HUDEP-2 (cell line): ENCODE results near the gene SRGAP2C.
"Not testable (repeated sequence)": the region's sequence is repeated elsewhere in the genome, so short reads cannot be mapped to it uniquely, and the experiment has no call there.

Source experiments
- DNase-seq, 76 experiments: peaks; one replicate each; lab custom pipeline; 2025; ENCODE audit not compliant: unreplicated experiment in 76 of 76; lab: John Stamatoyannopoulos, UW

SRGAP2C gene

GRCh38 chr1:121226295-121226904 lies 41.6 kb downstream of the SRGAP2C start:
- not testable (repeated sequence) for DNase-seq

GRCh38 chr1:121226925-121227324 lies 42.1 kb downstream of the SRGAP2C start:
- not testable (repeated sequence) for DNase-seq

GRCh38 chr1:121227544-121228330 lies 43.0 kb downstream of the SRGAP2C start:
- DNase-seq = not testable (repeated sequence)

GRCh38 chr1:121230636-121231035 lies 45.9 kb downstream of the SRGAP2C start:
- DNase-seq = not testable (repeated sequence)

GRCh38 chr1:121232445-121233125 lies 47.8 kb downstream of the SRGAP2C start:
- not testable (repeated sequence) for DNase-seq

- DNase-seq = not testable (repeated sequence)
Observed at GRCh38 chr1:121234090-121234759, 49.5 kb downstream of the SRGAP2C start.

GRCh38 chr1:121238384-121238783 lies 53.6 kb downstream of the SRGAP2C start:
- DNase-seq = not testable (repeated sequence)

- not testable (repeated sequence) for DNase-seq
Observed at GRCh38 chr1:121243913-121244312, 59.1 kb downstream of the SRGAP2C start.

- not testable (repeated sequence) for DNase-seq
Observed at GRCh38 chr1:121246399-121246798, 61.6 kb downstream of the SRGAP2C start.

GRCh38 chr1:121252656-121253055 lies 67.9 kb downstream of the SRGAP2C start:
- not testable (repeated sequence) for DNase-seq

GRCh38 chr1:121254618-121255017 lies 69.8 kb downstream of the SRGAP2C start:
- not testable (repeated sequence) for DNase-seq

- DNase-seq = not testable (repeated sequence)
Observed at GRCh38 chr1:121257632-121258031, 72.9 kb downstream of the SRGAP2C start.

- DNase-seq = not testable (repeated sequence)
Observed at GRCh38 chr1:121258134-121258533, 73.4 kb downstream of the SRGAP2C start.

GRCh38 chr1:121260205-121260604 lies 75.4 kb downstream of the SRGAP2C start:
- not testable (repeated sequence) for DNase-seq

- not testable (repeated sequence) for DNase-seq
Observed at GRCh38 chr1:121262163-121262562, 77.4 kb downstream of the SRGAP2C start.

- not testable (repeated sequence) for DNase-seq
Observed at GRCh38 chr1:121263789-121264244, 79.0 kb downstream of the SRGAP2C start.

- not testable (repeated sequence) for DNase-seq
Observed at GRCh38 chr1:121267072-121267471, 82.3 kb downstream of the SRGAP2C start.

- DNase-seq = not testable (repeated sequence)
Observed at GRCh38 chr1:121269309-121269708, 84.5 kb downstream of the SRGAP2C start.

GRCh38 chr1:121269973-121270372 lies 85.2 kb downstream of the SRGAP2C start:
- peak in 1 of 76 experiments; percentile 0 for DNase-seq

- DNase-seq = not testable (repeated sequence)
Observed at GRCh38 chr1:121271143-121271715, 86.5 kb downstream of the SRGAP2C start.
